ENCODE data around the gene NEDD8.

The NEDD8 gene

GRCh38 chr14:24264298-24264697 lies 32.1 kb upstream of the NEDD8 start:
- Histone ChIP-seq H3K27ac (ENCODE audit: low read depth, low read length) (no peak overlapping the region), H3K36me3 (ENCODE audit: control insufficient read depth in 1 of 2, insufficient read depth in 2 of 2, low read length in 2 of 2) (peaks cover 22 to 47% of the 10 kb centered on the region in 2 donors), H3K4me3 (ENCODE audit: low read depth in 1 of 2, low read length in 2 of 2) (no peak overlapping the region), H3K27me3 (ENCODE audit: control insufficient read depth in 1 of 2, insufficient read depth in 2 of 2, low read length in 2 of 2) (no peaks in the 10 kb centered on the region), H3K9me3 (ENCODE audit: control insufficient read depth in 1 of 2, low read length in 2 of 2) (no peaks in the 10 kb centered on the region), H3K9ac (ENCODE audit: low read depth in 1 of 2, low read length in 2 of 2) (no peak overlapping the region), H3K4me1 (ENCODE audit: control insufficient read depth in 1 of 2, insufficient read depth in 2 of 2, low read length in 2 of 2) (no peaks in the 10 kb centered on the region)

DNA sequence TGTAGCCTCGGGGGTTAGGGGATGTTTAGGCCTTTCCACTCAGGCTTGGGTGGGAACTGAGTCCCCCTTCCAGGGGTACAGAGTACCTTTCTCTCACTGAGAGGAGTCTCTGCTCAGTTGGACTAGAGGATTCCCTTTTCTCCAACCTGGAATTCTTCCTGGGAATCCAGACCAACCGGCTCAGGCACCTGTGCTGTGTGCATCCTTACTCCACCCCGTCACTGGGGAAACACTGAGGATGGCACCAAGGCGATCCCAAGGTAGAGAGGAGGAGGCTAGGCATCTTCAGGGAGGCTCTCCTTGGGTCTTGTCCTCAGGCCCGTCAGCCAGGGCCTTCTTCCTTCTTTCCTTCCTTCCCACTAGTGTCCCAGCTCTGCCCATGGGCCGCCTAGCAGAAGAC lies 31.7 kb upstream of the NEDD8 start:
- Histone ChIP-seq H3K27ac (ENCODE audit: low read depth, low read length) (no peak overlapping the region), H3K36me3 (ENCODE audit: control insufficient read depth in 1 of 2, insufficient read depth in 2 of 2, low read length in 2 of 2) (peaks cover 17 to 43% of the 10 kb centered on the region in 2 donors), H3K27me3 (ENCODE audit: control insufficient read depth in 1 of 2, insufficient read depth in 2 of 2, low read length in 2 of 2) (no peaks in the 10 kb centered on the region), H3K9me3 (ENCODE audit: control insufficient read depth in 1 of 2, low read length in 2 of 2) (no peaks in the 10 kb centered on the region), H3K9ac (ENCODE audit: low read depth in 1 of 2, low read length in 2 of 2) (no peak overlapping the region), H3K4me1 (ENCODE audit: control insufficient read depth in 1 of 2, insufficient read depth in 2 of 2, low read length in 2 of 2) (no peaks in the 10 kb centered on the region), H3K4me3 (ENCODE audit: low read depth in 1 of 2, low read length in 2 of 2) (no peak overlapping the region)

- Histone ChIP-seq H3K4me3 (ENCODE audit: low read depth in 1 of 2, low read length in 2 of 2) (no peak within 1 kb of the TSS), H3K9ac (ENCODE audit: low read depth in 1 of 2, low read length in 2 of 2) (no peak within 1 kb of the TSS), H3K27ac (ENCODE audit: low read depth, low read length) (no peak within 1 kb of the TSS), H3K27me3 (ENCODE audit: control insufficient read depth in 1 of 2, insufficient read depth in 2 of 2, low read length in 2 of 2) (no peaks in the 10 kb centered on the region), H3K9me3 (ENCODE audit: control insufficient read depth in 1 of 2, low read length in 2 of 2) (no peaks in the 10 kb centered on the region), H3K4me1 (ENCODE audit: control insufficient read depth in 1 of 2, insufficient read depth in 2 of 2, low read length in 2 of 2) (no peaks in the 10 kb centered on the region), H3K36me3 (ENCODE audit: control insufficient read depth in 1 of 2, insufficient read depth in 2 of 2, low read length in 2 of 2) (peaks cover 16 to 35% of the 10 kb centered on the region in 2 donors)
These were observed 30.9 kb upstream of the NEDD8 start, which contains the start of gene TGM1 for GRCh38 chr14:24262821-24263733. TSS of gene TGM1 (minus strand) at chr14:24263177. CDS start at chr14:24262352, 825 bp downstream.

DNA sequence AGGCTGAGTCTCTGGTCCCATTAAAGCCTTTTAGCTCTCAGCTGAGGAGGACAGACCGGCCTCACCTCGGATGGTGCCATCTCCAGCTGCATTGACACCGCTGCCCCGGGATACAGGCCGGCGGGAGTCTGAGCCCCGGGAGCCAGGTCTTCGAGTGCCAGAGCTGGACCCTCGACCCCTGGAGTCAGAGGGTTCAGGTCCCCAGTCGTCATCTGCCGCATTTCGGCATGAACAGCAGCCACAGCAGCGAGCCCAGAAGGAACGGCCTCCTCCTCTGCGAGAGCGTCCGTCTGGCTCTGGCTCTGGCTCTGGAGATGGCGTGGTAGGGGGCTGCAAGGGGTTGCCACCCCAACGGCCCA lies 29.8 kb upstream of the NEDD8 start:
- H3K27ac ChIP-seq (ENCODE audit: low read depth, low read length) = no peak overlapping the region
- no peak overlapping the region for H3K9ac ChIP-seq (ENCODE audit: low read depth in 1 of 2, low read length in 2 of 2)
- no peaks in the 10 kb centered on the region for H3K4me1 ChIP-seq (ENCODE audit: control insufficient read depth in 1 of 2, insufficient read depth in 2 of 2, low read length in 2 of 2)
- no peaks in the 10 kb centered on the region for H3K9me3 ChIP-seq (ENCODE audit: control insufficient read depth in 1 of 2, low read length in 2 of 2)
- no peak overlapping the region for H3K4me3 ChIP-seq (ENCODE audit: low read depth in 1 of 2, low read length in 2 of 2)
- peaks cover 10 to 26% of the 10 kb centered on the region in 2 donors for H3K36me3 ChIP-seq (ENCODE audit: control insufficient read depth in 1 of 2, insufficient read depth in 2 of 2, low read length in 2 of 2)
- no peaks in the 10 kb centered on the region for H3K27me3 ChIP-seq (ENCODE audit: control insufficient read depth in 1 of 2, insufficient read depth in 2 of 2, low read length in 2 of 2)

DNA sequence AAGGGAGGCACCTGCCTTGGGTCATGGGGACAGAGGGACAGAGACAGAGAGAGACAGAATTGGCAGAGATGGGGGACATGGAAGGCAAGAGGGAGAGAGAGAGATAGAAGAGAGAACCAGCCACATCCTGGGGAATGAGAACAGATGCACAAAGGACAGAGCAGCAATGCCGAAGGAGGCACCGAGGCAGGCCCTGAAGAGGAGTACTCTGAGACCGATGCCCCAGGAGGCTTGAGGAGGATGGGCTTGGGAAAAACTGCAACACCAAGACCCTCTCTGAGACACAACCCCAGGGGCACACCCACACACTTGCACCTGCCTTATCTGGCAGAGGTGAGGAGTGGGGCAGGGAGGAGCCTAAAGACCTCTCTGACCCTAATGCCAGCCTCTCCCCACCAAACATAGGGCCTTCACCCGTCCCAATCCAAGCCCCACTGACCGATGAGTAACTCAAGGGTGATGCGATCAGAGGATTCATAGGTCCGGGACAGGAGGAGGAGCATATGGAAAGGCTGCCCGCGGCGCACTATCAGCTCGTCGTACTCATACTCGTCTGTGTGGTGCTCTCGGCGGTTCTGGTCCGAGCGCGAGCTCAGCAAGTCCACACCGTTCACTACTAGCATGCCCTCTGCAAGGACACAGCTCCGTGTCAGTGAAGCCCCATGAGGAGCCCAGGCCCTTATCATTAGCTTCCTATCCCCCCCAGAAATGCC lies 29.2 kb upstream of the NEDD8 start:
- no peak overlapping the region for H3K4me3 ChIP-seq (ENCODE audit: low read depth in 1 of 2, low read length in 2 of 2)
- no peak overlapping the region for H3K9ac ChIP-seq (ENCODE audit: low read depth in 1 of 2, low read length in 2 of 2)
- no peak overlapping the region for H3K27ac ChIP-seq (ENCODE audit: low read depth, low read length)
- H3K36me3 ChIP-seq (ENCODE audit: control insufficient read depth in 1 of 2, insufficient read depth in 2 of 2, low read length in 2 of 2) = peaks cover 5 to 21% of the 10 kb centered on the region in 2 donors
- no peaks in the 10 kb centered on the region for H3K27me3 ChIP-seq (ENCODE audit: control insufficient read depth in 1 of 2, insufficient read depth in 2 of 2, low read length in 2 of 2)
- no peaks in the 10 kb centered on the region for H3K9me3 ChIP-seq (ENCODE audit: control insufficient read depth in 1 of 2, low read length in 2 of 2)
- H3K4me1 ChIP-seq (ENCODE audit: control insufficient read depth in 1 of 2, insufficient read depth in 2 of 2, low read length in 2 of 2) = no peaks in the 10 kb centered on the region

DNA sequence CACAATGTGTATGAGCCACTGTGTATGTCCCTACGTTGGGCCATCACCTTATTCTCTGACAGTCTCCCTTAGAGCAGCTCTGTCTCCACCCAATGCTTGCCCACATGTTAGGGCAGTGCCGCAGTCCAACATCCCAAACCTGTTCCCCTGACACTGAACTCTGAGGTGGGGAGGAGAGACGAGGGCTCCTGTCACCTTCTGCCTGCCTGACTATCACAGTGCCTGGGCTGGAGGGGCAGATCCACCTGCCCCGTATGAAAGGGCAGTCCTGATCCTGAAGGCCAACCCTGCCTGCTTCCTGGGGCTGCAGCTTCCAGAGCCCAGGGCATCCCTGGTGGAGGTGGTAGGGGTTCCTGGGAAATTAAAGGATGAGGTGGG lies 28.6 kb upstream of the NEDD8 start:
- no peak overlapping the region for H3K27ac ChIP-seq (ENCODE audit: low read depth, low read length)
- H3K27me3 ChIP-seq (ENCODE audit: control insufficient read depth in 1 of 2, insufficient read depth in 2 of 2, low read length in 2 of 2) = no peaks in the 10 kb centered on the region
- no peaks in the 10 kb centered on the region for H3K4me1 ChIP-seq (ENCODE audit: control insufficient read depth in 1 of 2, insufficient read depth in 2 of 2, low read length in 2 of 2)
- H3K9me3 ChIP-seq (ENCODE audit: control insufficient read depth in 1 of 2, low read length in 2 of 2) = no peaks in the 10 kb centered on the region
- no peak overlapping the region for H3K4me3 ChIP-seq (ENCODE audit: low read depth in 1 of 2, low read length in 2 of 2)
- H3K9ac ChIP-seq (ENCODE audit: low read depth in 1 of 2, low read length in 2 of 2) = no peak overlapping the region
- H3K36me3 ChIP-seq (ENCODE audit: control insufficient read depth in 1 of 2, insufficient read depth in 2 of 2, low read length in 2 of 2) = peaks cover 0 to 15% of the 10 kb centered on the region in 2 donors

DNA sequence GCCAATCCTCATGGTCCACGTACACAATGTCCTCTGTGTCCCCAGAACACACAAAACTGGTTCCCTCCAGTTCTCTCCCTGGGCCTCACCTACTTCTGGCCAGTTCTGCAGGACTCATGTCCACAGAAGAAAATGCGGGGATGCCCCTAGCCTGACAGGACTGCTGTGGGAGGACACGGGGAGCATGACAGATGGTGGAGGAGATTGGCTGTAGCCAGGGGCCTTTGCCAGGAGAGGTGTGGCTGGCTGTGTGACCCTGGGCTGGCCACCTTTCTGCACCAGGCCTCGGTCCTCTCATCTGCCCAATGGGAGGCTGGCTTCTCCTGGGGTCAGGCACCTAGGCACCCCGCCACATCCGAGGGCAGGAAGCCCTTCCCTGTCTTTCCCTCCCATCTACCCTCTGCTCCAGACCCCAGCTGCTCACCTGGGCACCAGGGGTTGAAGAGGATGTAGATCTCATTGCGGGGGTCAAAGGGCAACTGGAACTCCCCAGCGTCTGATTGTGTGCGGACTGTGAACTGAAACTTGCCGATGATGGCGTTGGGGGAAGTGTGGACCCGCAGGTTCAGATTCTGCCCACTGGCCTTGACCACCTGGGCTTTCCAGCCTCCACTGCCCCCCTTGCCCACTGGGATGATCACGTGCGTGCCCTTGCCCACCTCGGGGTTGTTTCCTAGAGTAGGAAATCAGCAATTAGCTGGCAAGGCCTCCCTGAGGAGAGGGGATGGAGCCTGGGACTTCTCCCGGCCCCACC lies 28.0 kb upstream of the NEDD8 start:
- no peaks in the 10 kb centered on the region for H3K9me3 ChIP-seq (ENCODE audit: control insufficient read depth in 1 of 2, low read length in 2 of 2)
- no peak overlapping the region for H3K4me3 ChIP-seq (ENCODE audit: low read depth in 1 of 2, low read length in 2 of 2)
- no peak overlapping the region for H3K27ac ChIP-seq (ENCODE audit: low read depth, low read length)
- H3K27me3 ChIP-seq (ENCODE audit: control insufficient read depth in 1 of 2, insufficient read depth in 2 of 2, low read length in 2 of 2) = no peaks in the 10 kb centered on the region
- H3K4me1 ChIP-seq (ENCODE audit: control insufficient read depth in 1 of 2, insufficient read depth in 2 of 2, low read length in 2 of 2) = no peaks in the 10 kb centered on the region
- no peak overlapping the region for H3K9ac ChIP-seq (ENCODE audit: low read depth in 1 of 2, low read length in 2 of 2)
- H3K36me3 ChIP-seq (ENCODE audit: control insufficient read depth in 1 of 2, insufficient read depth in 2 of 2, low read length in 2 of 2) = peaks cover 0 to 11% of the 10 kb centered on the region in 2 donors

GRCh38 chr14:24259282-24260025 lies 27.3 kb upstream of the NEDD8 start:
- no peaks in the 10 kb centered on the region for H3K9me3 ChIP-seq (ENCODE audit: control insufficient read depth in 1 of 2, low read length in 2 of 2)
- peaks cover 0 to 12% of the 10 kb centered on the region in 2 donors for H3K36me3 ChIP-seq (ENCODE audit: control insufficient read depth in 1 of 2, insufficient read depth in 2 of 2, low read length in 2 of 2)
- H3K4me1 ChIP-seq (ENCODE audit: control insufficient read depth in 1 of 2, insufficient read depth in 2 of 2, low read length in 2 of 2) = no peaks in the 10 kb centered on the region
- no peak overlapping the region for H3K4me3 ChIP-seq (ENCODE audit: low read depth in 1 of 2, low read length in 2 of 2)
- H3K9ac ChIP-seq (ENCODE audit: low read depth in 1 of 2, low read length in 2 of 2) = no peak overlapping the region
- H3K27ac ChIP-seq (ENCODE audit: low read depth, low read length) = no peak overlapping the region
- H3K27me3 ChIP-seq (ENCODE audit: control insufficient read depth in 1 of 2, insufficient read depth in 2 of 2, low read length in 2 of 2) = no peaks in the 10 kb centered on the region

GRCh38 chr14:24258548-24259265 lies 26.5 kb upstream of the NEDD8 start:
- no peaks in the 10 kb centered on the region for H3K4me1 ChIP-seq (ENCODE audit: control insufficient read depth in 1 of 2, insufficient read depth in 2 of 2, low read length in 2 of 2)
- no peak overlapping the region for H3K4me3 ChIP-seq (ENCODE audit: low read depth in 1 of 2, low read length in 2 of 2)
- H3K9me3 ChIP-seq (ENCODE audit: control insufficient read depth in 1 of 2, low read length in 2 of 2) = no peaks in the 10 kb centered on the region
- H3K27ac ChIP-seq (ENCODE audit: low read depth, low read length) = no peak overlapping the region
- peaks cover 0 to 13% of the 10 kb centered on the region in 2 donors for H3K36me3 ChIP-seq (ENCODE audit: control insufficient read depth in 1 of 2, insufficient read depth in 2 of 2, low read length in 2 of 2)
- H3K9ac ChIP-seq (ENCODE audit: low read depth in 1 of 2, low read length in 2 of 2) = no peak overlapping the region
- H3K27me3 ChIP-seq (ENCODE audit: control insufficient read depth in 1 of 2, insufficient read depth in 2 of 2, low read length in 2 of 2) = no peaks in the 10 kb centered on the region

All from duodenal mucosa (tissue), 2 donors.